Right atrium auricular region (tissue), 2 donors: ENCODE measurements around the gene CHPT1. TPM values are rescaled to one million over a fixed set of nuclear protein-coding genes. Genes with fewer than 3 reads are reported as not detected.
"Not testable (repeated sequence)": the region's sequence is repeated elsewhere in the genome, so short reads cannot be mapped to it uniquely, and the experiment has no call there.

Experiments
- DNase-seq: peaks from one replicate; pipeline ENCODE4 v3.0.0-alpha.2; 2019; ENCODE audit warnings: low spot score
- H3K27ac ChIP-seq, 2 donors: fragments of 200-600 bp; sonication (generic); 1 replicate in 1 of 2; 2 replicates in 1 of 2; pipeline ENCODE4 v1.5.1; 2016 to 2019
- H3K27me3 ChIP-seq, 2 donors: fragments of 200-600 bp; sonication (generic); one replicate each; pipeline versions ENCODE4 v1.5.1 to v1.6.0; 2017 to 2019
- H3K36me3 ChIP-seq: fragments of 200-600 bp; sonication (generic); one replicate; pipeline ENCODE4 v1.5.1; 2016
- H3K4me1 ChIP-seq, 2 donors: fragments of 200-600 bp; sonication (generic); one replicate each; pipeline versions ENCODE4 v1.5.1 to v1.6.0; 2017 to 2019
- H3K4me3 ChIP-seq, 2 donors: fragments of 200-600 bp; sonication (generic); 1 replicate in 1 of 2; 2 replicates in 1 of 2; pipeline ENCODE4 v1.5.1; 2017 to 2019; ENCODE audit warnings: mild to moderate bottlenecking in 1 of 2, moderate library complexity in 1 of 2
- H3K9me3 ChIP-seq, 2 donors: fragments of 200-600 bp; sonication (generic); one replicate each; pipeline ENCODE4 v1.5.1; 2019
- CTCF ChIP-seq, 2 donors: fragments of 200-600 bp; sonication (generic); IDR thresholded peaks; one replicate each; pipeline ENCODE4 v1.5.1; 2019; ENCODE audit warnings: antibody characterized with exemption in 2 of 2
- total RNA-seq, 2 donors: library from RNA; depleted of rRNA; stranded (reverse); fragments of >200 nt; gene quantifications; one replicate each; pipeline ENCODE4 v1.1.0, GENCODE V29; 2016

CHPT1 gene
- total RNA-seq, 2 donors from 2014 or later, result 97.9 to 137 TPM

- DNase-seq, result no peak
- no peak for TF ChIP-seq CTCF (IDR thresholded peaks at IDR 0.05)
- Histone ChIP-seq H3K9me3 (no peaks in the 10 kb centered on the region), H3K36me3 (peaks cover 69% of the 10 kb centered on the region), H3K4me1 (no peaks in the 10 kb centered on the region), H3K4me3 (no peak overlapping the region), H3K27me3 (no peaks in the 10 kb centered on the region), H3K27ac (no peak overlapping the region)
Observed at GRCh38 chr12:101729842-101730241, 32.4 kb downstream of the CHPT1 start.

DNA sequence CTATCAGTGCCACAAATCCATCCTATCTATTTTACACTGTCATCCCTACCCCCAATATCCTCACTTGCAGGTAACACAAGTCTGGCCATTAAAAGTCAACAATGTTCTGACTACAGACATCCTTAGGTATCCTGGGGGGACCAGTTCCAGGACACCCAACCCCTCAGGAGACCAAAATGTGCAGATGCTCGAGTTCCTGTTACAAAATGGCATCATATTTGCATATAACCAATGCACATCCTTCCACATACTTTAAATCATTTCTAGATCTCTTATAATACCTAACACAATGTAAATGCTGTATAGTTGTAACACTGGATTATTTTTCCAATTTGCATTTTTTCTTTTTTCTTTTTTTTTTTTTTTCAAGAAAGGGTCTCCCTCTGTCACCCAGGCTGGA is 34.9 kb downstream of the CHPT1 start:
- Histone ChIP-seq H3K9me3 (no peaks in the 10 kb centered on the region), H3K4me3 (no peak overlapping the region), H3K4me1 (no peaks in the 10 kb centered on the region), H3K27me3 (no peaks in the 10 kb centered on the region), H3K27ac (no peak overlapping the region), H3K36me3 (peaks cover 53% of the 10 kb centered on the region)
- DNase-seq, result no peak
- TF ChIP-seq CTCF (IDR thresholded peaks at IDR 0.05), result no peak

DNA sequence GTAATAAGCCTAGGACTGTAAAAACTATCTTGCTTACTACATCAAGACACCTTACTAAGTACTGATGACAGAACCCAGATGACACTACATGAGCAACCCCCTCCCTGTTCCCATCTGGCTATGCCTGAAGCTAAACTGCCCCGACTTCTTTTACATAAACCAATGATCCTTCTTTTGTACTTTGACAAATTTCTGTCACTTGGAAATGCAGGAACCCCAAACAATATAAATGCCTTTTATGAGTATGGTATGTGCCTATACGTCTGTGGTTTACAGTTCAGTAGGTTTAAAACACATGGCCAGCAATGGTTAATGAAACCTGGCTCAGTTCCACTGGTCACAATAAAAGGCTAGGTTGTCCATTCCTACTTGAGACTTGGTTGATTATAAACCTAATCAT is 35.7 kb downstream of the CHPT1 start:
- H3K4me3 ChIP-seq, result no peak overlapping the region
- DNase-seq, result no peak
- H3K36me3 ChIP-seq, result peaks cover 47% of the 10 kb centered on the region
- no peak for TF ChIP-seq CTCF (IDR thresholded peaks at IDR 0.05)
- no peaks in the 10 kb centered on the region for H3K27me3 ChIP-seq
- H3K4me1 ChIP-seq, result no peaks in the 10 kb centered on the region
- no peak overlapping the region for H3K27ac ChIP-seq
- H3K9me3 ChIP-seq, result no peaks in the 10 kb centered on the region

GRCh38 chr12:101734482-101734881 is 37.0 kb downstream of the CHPT1 start:
- not testable (repeated sequence) for DNase-seq, H3K9me3 ChIP-seq, H3K4me3 ChIP-seq, H3K27me3 ChIP-seq, H3K4me1 ChIP-seq, H3K27ac ChIP-seq
- peaks cover 58% of the 10 kb centered on the region for H3K36me3 ChIP-seq

DNA sequence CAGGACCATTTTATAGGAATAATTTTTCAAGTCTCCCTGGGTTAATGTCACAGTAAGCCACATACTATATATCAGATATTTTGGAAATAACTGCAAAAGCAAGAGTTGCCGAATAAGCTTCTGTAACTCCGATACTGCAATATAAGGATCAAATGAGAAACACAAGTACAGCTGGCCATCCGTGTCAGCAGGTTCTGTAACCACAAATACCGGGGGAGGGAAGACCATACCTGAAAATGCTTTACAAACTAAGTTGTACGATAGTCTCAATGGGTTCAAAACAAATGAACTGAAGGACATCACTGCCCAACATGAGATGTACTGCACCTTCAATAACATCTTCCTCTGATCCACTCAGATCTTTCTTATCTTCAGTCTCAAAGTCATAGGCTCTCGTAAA is 40.0 kb downstream of the CHPT1 start:
- Histone ChIP-seq H3K4me1 (no peaks in the 10 kb centered on the region), H3K27ac (no peak overlapping the region), H3K9me3 (no peaks in the 10 kb centered on the region), H3K27me3 (no peaks in the 10 kb centered on the region), H3K4me3 (no peak overlapping the region), H3K36me3 (peaks cover 59% of the 10 kb centered on the region)
- no peak for DNase-seq
- TF ChIP-seq CTCF (IDR thresholded peaks at IDR 0.05), result no peak

GRCh38 chr12:101738920-101739665 is 41.7 kb downstream of the CHPT1 start, which contains the start of gene SYCP3:
Gene SYCP3, minus strand, starts transcription at chr12:101739462. Its CDS starts 1,527 bp downstream, at chr12:101737935.
- no peak for TF ChIP-seq CTCF (IDR thresholded peaks at IDR 0.05)
- H3K36me3 ChIP-seq, result peaks cover 56% of the 10 kb centered on the region
- H3K4me3 ChIP-seq, result no peak within 1 kb of the TSS
- no peaks in the 10 kb centered on the region for H3K27me3 ChIP-seq
- no peak within 1 kb of the TSS for H3K27ac ChIP-seq
- no peak for DNase-seq
- no peaks in the 10 kb centered on the region for H3K9me3 ChIP-seq
- no peaks in the 10 kb centered on the region for H3K4me1 ChIP-seq
